GM12801 (cell line): ENCODE measurements around the gene S100Z.

Experiments used
- TF ChIP-seq, protein P1 (sequence below): IDR thresholded peaks from one replicate; pipeline ENCODE4 v1.5.1; 2011; ENCODE audit warnings: control low read depth; ENCODE audit not compliant: insufficient read length; ENCODE audit errors: extremely low read depth

The S100Z gene

DNA sequence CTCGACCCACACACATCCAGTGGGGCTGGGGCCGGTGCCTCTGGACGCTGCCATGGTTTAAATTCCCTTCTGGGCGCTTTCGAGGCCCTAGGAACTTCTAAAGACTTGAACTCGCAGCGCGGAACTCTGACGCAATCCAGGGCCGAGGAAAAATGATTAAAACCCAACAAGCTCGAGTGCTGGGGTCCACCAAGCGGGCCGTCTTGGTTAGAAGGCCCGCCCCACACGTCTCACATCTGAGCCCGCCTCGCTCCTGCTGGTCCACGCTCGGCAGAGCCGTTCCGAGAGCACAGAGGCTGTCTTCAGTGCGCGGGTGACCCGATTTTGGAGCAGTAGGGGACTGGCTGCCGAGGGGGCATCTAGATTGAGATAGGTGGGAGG is 104.6 kb downstream of the S100Z start:
- TF ChIP-seq, protein P1, sequence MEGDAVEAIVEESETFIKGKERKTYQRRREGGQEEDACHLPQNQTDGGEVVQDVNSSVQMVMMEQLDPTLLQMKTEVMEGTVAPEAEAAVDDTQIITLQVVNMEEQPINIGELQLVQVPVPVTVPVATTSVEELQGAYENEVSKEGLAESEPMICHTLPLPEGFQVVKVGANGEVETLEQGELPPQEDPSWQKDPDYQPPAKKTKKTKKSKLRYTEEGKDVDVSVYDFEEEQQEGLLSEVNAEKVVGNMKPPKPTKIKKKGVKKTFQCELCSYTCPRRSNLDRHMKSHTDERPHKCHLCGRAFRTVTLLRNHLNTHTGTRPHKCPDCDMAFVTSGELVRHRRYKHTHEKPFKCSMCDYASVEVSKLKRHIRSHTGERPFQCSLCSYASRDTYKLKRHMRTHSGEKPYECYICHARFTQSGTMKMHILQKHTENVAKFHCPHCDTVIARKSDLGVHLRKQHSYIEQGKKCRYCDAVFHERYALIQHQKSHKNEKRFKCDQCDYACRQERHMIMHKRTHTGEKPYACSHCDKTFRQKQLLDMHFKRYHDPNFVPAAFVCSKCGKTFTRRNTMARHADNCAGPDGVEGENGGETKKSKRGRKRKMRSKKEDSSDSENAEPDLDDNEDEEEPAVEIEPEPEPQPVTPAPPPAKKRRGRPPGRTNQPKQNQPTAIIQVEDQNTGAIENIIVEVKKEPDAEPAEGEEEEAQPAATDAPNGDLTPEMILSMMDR, result no peak

- TF ChIP-seq, protein P1, result no peak
These were observed 106.2 kb downstream of the S100Z start for GRCh38 chr5:76956033-76956432.

DNA sequence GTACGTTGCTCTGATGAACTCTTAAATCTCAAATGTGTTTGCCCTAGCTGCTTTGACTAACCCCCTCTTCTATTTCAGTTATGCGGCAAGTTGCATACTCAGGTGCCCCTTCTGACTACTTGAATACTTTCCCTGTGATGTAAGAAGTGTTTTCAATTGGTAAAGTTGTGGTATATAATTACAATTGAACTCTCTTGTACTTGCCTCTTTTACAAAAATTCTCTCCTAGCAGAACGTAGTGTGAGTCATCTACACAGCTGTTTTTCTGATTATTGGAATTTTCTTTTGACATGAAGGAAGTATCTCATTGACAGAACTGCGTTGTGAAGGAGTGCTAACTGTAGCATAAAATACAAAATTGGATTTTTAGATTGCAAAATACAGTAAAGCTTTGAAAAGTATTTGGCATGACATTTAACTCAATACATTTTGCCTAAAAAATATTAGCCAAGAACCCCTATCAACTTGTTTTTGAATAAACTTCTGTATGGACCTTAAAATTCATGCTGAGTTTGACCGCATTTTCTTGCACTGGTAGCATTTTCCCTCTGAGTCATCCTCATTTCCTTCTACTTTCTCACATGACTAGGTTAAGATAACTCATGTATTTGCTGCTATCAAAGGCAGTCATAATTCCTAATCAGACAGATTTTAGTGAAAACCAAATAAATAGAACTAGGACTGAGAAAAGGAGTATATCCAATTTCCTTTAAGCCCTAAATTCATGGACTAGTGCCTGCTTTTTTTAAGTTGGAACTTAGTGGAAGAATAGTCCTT is 109.4 kb downstream of the S100Z start:
- TF ChIP-seq, protein P1, result no peak

- TF ChIP-seq, protein P1, result no peak
These were observed 110.3 kb downstream of the S100Z start for GRCh38 chr5:76960004-76960625.

GRCh38 chr5:76964060-76964459 is 114.2 kb downstream of the S100Z start:
- TF ChIP-seq, protein P1, result no peak
